HG02884 (cell line): ENCODE measurements around the gene HEPHL1.
"Not testable (repeated sequence)": the region's sequence is repeated elsewhere in the genome, so short reads cannot be mapped to it uniquely, and the experiment has no call there.

Experiments used
- ATAC-seq: cut with Tn5 transposase; IDR thresholded peaks from one replicate; pipeline ENCODE4 v1.9.1; 2021; ENCODE audit warnings: mild to moderate bottlenecking, moderate library complexity; ENCODE audit not compliant: unreplicated experiment

The HEPHL1 gene

GRCh38 chr11:94020777-94021481 is at the start of gene HEPHL1:
Gene HEPHL1, plus strand, starts transcription at chr11:94021354. Its CDS starts 15 bp downstream, at chr11:94021369.
- no peak for ATAC-seq

GRCh38 chr11:93972790-93973189 is 48.4 kb upstream of the HEPHL1 start:
- no peak for ATAC-seq

- ATAC-seq = not testable (repeated sequence)
Observed at GRCh38 chr11:93973322-93974051, 47.7 kb upstream of the HEPHL1 start.

- ATAC-seq = no peak
Observed at GRCh38 chr11:93974759-93975158, 46.4 kb upstream of the HEPHL1 start.

- ATAC-seq = not testable (repeated sequence)
Observed at GRCh38 chr11:93976577-93977254, 44.4 kb upstream of the HEPHL1 start.

GRCh38 chr11:93983542-93984195 is 37.5 kb upstream of the HEPHL1 start:
- no peak for ATAC-seq

- no peak for ATAC-seq
Observed at GRCh38 chr11:93984196-93984567, 37.0 kb upstream of the HEPHL1 start.

GRCh38 chr11:93984936-93985335 is 36.2 kb upstream of the HEPHL1 start:
- no peak for ATAC-seq

- ATAC-seq = no peak
Observed at GRCh38 chr11:93986716-93987115, 34.4 kb upstream of the HEPHL1 start.

- ATAC-seq = no peak
Observed at GRCh38 chr11:93988455-93988854, 32.7 kb upstream of the HEPHL1 start.

- ATAC-seq = no peak
Observed at GRCh38 chr11:93988912-93989311, 32.2 kb upstream of the HEPHL1 start.

GRCh38 chr11:93993747-93994146 is 27.4 kb upstream of the HEPHL1 start:
- ATAC-seq = no peak

- no peak for ATAC-seq
Observed at GRCh38 chr11:93997741-93998140, 23.4 kb upstream of the HEPHL1 start.

GRCh38 chr11:94000659-94001058 is 20.5 kb upstream of the HEPHL1 start:
- no peak for ATAC-seq

GRCh38 chr11:94002226-94002625 is 18.9 kb upstream of the HEPHL1 start:
- no peak for ATAC-seq

- ATAC-seq = no peak
Observed at GRCh38 chr11:94007426-94007825, 13.7 kb upstream of the HEPHL1 start.

- no peak for ATAC-seq
Observed at GRCh38 chr11:94007906-94008305, 13.2 kb upstream of the HEPHL1 start.

GRCh38 chr11:94010136-94010535 is 11.0 kb upstream of the HEPHL1 start:
- ATAC-seq = no peak

- ATAC-seq = no peak
Observed at GRCh38 chr11:94011478-94011877, 9.7 kb upstream of the HEPHL1 start.

- no peak for ATAC-seq
Observed at GRCh38 chr11:94017446-94017845, 3.7 kb upstream of the HEPHL1 start.

- no peak for ATAC-seq
Observed at GRCh38 chr11:94018721-94019120, 2.4 kb upstream of the HEPHL1 start.
